ENCODE results near the gene ITIH4.

DNA sequence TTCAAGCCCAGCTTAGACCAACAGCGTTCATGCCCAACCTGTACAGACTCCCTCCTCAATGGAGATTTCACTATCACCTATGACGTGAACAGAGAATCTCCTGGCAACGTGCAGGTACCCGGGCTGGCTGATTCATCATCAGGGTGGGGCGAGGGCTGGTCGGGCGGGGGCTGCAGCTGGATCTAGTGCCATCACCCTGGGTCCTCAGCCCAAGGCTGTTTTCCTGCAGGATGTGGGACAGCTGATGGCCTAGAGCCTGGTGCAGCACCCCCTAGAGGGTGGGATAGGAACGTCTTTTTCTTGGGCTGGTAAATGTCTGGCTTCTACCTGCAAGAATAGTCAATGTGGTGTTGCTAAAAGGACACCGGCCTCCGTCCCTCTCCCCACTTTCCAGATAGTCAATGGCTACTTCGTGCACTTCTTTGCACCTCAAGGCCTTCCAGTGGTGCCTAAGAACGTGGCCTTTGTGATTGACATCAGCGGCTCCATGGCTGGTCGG, 31.4 kb downstream of the ITIH4 start:
- TF ChIP-seq CTCF (IDR thresholded peaks at IDR 0.05) (peak; percentile 66), EZH2 (IDR thresholded peaks at IDR 0.05) (no peak), EZH2phosphoT487 (IDR thresholded peaks at IDR 0.05) (no peak)
